ENCODE data around the gene ZFP57. TPM values are rescaled to one million over a fixed set of nuclear protein-coding genes. Genes with fewer than 3 reads are reported as not detected.

Gene ZFP57
- total and polyA plus RNA-seq, 10 of the 15 experiments (the other 5 are each of a cell fraction or from before 2014, with no cell fraction given): not detected

- ChIA-PET POLR2A (no interaction called here), RAD21 (ENCODE audit: unreplicated experiment) (no interaction called here), SMC1A (ENCODE audit: uncharacterized antibody, unreplicated experiment) (no interaction called here), CTCF (no interaction called here)
- in situ Hi-C loops (cut with MboI): no loop called here
- no TSS peak for BruUV-seq (replicated peaks)
- DNase-seq (ENCODE audit: low read depth, low spot score): no peak
- no peak overlapping the region for H2AFZ ChIP-seq (ENCODE audit: control insufficient read depth, low read depth, low read length)
- H3K79me2 ChIP-seq (ENCODE audit: control insufficient read depth, insufficient read depth, low read length): peaks cover 9% of the 10 kb centered on the region
- intact Hi-C loops (cut with micrococcal nuclease; ENCODE audit: unreplicated experiment): no loop called here
- H3K4me1 ChIP-seq (ENCODE audit: control insufficient read depth, insufficient read depth, low read length): peaks cover 3% of the 10 kb centered on the region
- no peaks in the 10 kb centered on the region for H3K27me3 ChIP-seq (replicated peaks in 1 of 2; ENCODE audit: control insufficient read depth in 2 of 2, insufficient read depth in 2 of 2, low read length in 1 of 2)
- no peak overlapping the region for H3K9ac ChIP-seq (ENCODE audit: control insufficient read depth, insufficient read depth, low read length)
- no peaks in the 10 kb centered on the region for H3K9me3 ChIP-seq (replicated peaks; ENCODE audit: control insufficient read depth, insufficient read depth, low read length)
- peaks cover 7 to 22% of the 10 kb centered on the region in 2 experiments for H3K36me3 ChIP-seq (ENCODE audit: control insufficient read depth in 2 of 2, insufficient read depth in 2 of 2, low read length in 1 of 2)
- FAIRE-seq: no peak
- peak; percentile 62 for TF ChIP-seq POLR2A (IDR thresholded peaks at IDR 0.05; ENCODE audit: low read depth, low read length)
- TF ChIP-seq EED (IDR thresholded peaks at IDR 0.05; ENCODE audit: low read depth): no peak
- TF ChIP-seq POLR2AphosphoS5 (IDR thresholded peaks at IDR 0.05; ENCODE audit: low read length): peak; percentile 51; the same call in 1 of the 2 replicates
- TF ChIP-seq, protein P1, sequence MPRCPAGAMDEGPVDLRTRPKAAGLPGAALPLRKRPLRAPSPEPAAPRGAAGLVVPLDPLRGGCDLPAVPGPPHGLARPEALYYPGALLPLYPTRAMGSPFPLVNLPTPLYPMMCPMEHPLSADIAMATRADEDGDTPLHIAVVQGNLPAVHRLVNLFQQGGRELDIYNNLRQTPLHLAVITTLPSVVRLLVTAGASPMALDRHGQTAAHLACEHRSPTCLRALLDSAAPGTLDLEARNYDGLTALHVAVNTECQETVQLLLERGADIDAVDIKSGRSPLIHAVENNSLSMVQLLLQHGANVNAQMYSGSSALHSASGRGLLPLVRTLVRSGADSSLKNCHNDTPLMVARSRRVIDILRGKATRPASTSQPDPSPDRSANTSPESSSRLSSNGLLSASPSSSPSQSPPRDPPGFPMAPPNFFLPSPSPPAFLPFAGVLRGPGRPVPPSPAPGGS (IDR thresholded peaks at IDR 0.05; ENCODE audit: borderline replicate concordance, insufficient read depth, low read depth, low read length, poor library complexity, severe bottlenecking): peak; percentile 5
- no peak for TF ChIP-seq ZBED1 (IDR thresholded peaks at IDR 0.05; ENCODE audit: borderline replicate concordance)
- ATAC-seq: peak; percentile 6; the same call in 1 of the 3 replicates
- no peak overlapping the region for H3K4me3 ChIP-seq
- H4K20me1 ChIP-seq (ENCODE audit: control insufficient read depth, insufficient read depth): peaks cover 5% of the 10 kb centered on the region
- no peak overlapping the region for H3K4me2 ChIP-seq (ENCODE audit: control insufficient read depth, insufficient read depth)
- WGBS (ENCODE audit: insufficient coverage, insufficient replicate concordance, low lambda C conversion rate, missing lambda C conversion rate): 57% methylated on average over 7 of the region's 7 CpGs
- H3K27ac ChIP-seq (ENCODE audit: control insufficient read depth, insufficient read depth): no peak overlapping the region
These were observed 49.7 kb upstream of the ZFP57 start for GRCh38 chr6:29730575-29731126.

DNA sequence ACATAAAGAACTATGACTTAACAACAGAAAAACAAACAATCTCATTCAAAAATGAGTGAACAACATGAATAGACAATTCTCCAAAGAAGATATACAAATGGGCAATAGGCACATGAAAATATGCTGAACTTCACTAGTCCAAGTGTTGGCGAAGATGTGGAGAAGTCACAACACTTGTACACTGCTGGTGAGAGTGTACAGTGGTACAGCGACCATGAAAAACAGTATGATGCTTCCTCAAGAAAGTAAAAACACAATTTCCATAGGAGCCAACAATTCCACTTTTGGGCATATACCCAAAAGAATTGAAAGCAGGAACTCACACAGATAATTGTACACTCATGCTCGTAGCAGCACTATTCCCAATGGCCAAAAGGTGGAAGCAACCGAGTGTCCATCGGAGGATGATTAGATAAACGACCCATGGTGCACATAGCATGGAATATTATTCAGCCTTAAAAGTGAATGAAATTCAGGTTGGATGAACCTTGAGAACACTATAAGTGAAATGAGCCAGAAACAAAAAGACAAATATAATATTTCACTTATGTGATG, 48.9 kb upstream of the ZFP57 start:
- FAIRE-seq (no peak), DNase-seq (ENCODE audit: low read depth, low spot score) (no peak), ATAC-seq (no peak)
- TF ChIP-seq BACH1 (IDR thresholded peaks at IDR 0.05; ENCODE audit: borderline replicate concordance): 0 out of 2 replicates have a peak, but pooled peaks have one; percentile 12
- no peak for TF ChIP-seq IKZF1 (conservative IDR thresholded peaks at IDR 0.05)
- no peak for TF ChIP-seq HDAC6 (IDR thresholded peaks at IDR 0.05; ENCODE audit: unreplicated experiment)
- TF ChIP-seq POLR2AphosphoS2 (IDR thresholded peaks at IDR 0.05; ENCODE audit: low read depth, low read length): 0 out of 2 replicates have a peak, but pooled peaks have one; percentile 85
- TF ChIP-seq ZBED1 (IDR thresholded peaks at IDR 0.05; ENCODE audit: borderline replicate concordance): 0 out of 2 replicates have a peak, but pooled peaks have one; percentile 36
- peak; percentile 18; the same call in 1 of the 2 replicates for TF ChIP-seq NFIC (IDR thresholded peaks at IDR 0.05; ENCODE audit: low read depth, low read length)
- Histone ChIP-seq H3K27me3 (replicated peaks in 1 of 2; ENCODE audit: control insufficient read depth in 2 of 2, insufficient read depth in 2 of 2, low read length in 1 of 2) (no peaks in the 10 kb centered on the region), H3K4me1 (ENCODE audit: control insufficient read depth, insufficient read depth, low read length) (peaks cover 11% of the 10 kb centered on the region), H3K9ac (ENCODE audit: control insufficient read depth, insufficient read depth, low read length) (no peak overlapping the region), H3K4me3 (no peak overlapping the region), H4K20me1 (ENCODE audit: control insufficient read depth, insufficient read depth) (peaks cover 9% of the 10 kb centered on the region), H3K27ac (ENCODE audit: control insufficient read depth, insufficient read depth) (no peak overlapping the region), H2AFZ (ENCODE audit: control insufficient read depth, low read depth, low read length) (no peak overlapping the region), H3K9me3 (replicated peaks; ENCODE audit: control insufficient read depth, insufficient read depth, low read length) (no peaks in the 10 kb centered on the region), H3K79me2 (ENCODE audit: control insufficient read depth, insufficient read depth, low read length) (peaks cover 17% of the 10 kb centered on the region), H3K4me2 (ENCODE audit: control insufficient read depth, insufficient read depth) (no peak overlapping the region), H3K36me3 (ENCODE audit: control insufficient read depth in 2 of 2, insufficient read depth in 2 of 2, low read length in 1 of 2) (peaks cover 11 to 28% of the 10 kb centered on the region in 2 experiments)
- 70% methylated on average over 6 of the region's 6 CpGs for WGBS (ENCODE audit: insufficient coverage, insufficient replicate concordance, low lambda C conversion rate, missing lambda C conversion rate)
- no TSS peak for BruUV-seq (replicated peaks)
- intact Hi-C loops (cut with micrococcal nuclease; ENCODE audit: unreplicated experiment): loop anchor here (10.0 kb wide), 1 partner anchor 215 kb away; the partner anchor contains the start of gene HLA-A
- in situ Hi-C loops (cut with MboI): no loop called here
- RAD21 ChIA-PET (ENCODE audit: unreplicated experiment): no interaction called here
- CTCF ChIA-PET: interaction anchor here (3.7 kb wide), 1 partner anchor 7 kb away, joined by 24 read pairs; no protein-coding TSS in a partner anchor
- SMC1A ChIA-PET (ENCODE audit: uncharacterized antibody, unreplicated experiment): no interaction called here
- POLR2A ChIA-PET: no interaction called here
